H1 (cell line): ENCODE measurements around the gene HBEGF.

Experiments used
- CTCF ChIP-seq, 3 experiments: IDR thresholded peaks; 1 replicate in 2 of 3; 2 replicates in 1 of 3; pipeline versions ENCODE4 v1.5.1 to v1.6.1; 2011; ENCODE audit warnings: low read length in 3 of 3, mild to moderate bottlenecking in 3 of 3, inconsistent platforms in 2 of 3, low read depth in 1 of 3, moderate library complexity in 1 of 3; ENCODE audit not compliant: insufficient read depth in 1 of 3; ENCODE audit errors: control extremely low read depth in 1 of 3
- POLR2AphosphoS5 ChIP-seq: IDR thresholded peaks from 2 replicates; pipeline ENCODE4 v1.6.1; 2011; ENCODE audit warnings: low read depth, low read length

- TF ChIP-seq CTCF (IDR thresholded peaks at IDR 0.05; ENCODE audit: control extremely low read depth in 1 of 3, insufficient read depth in 1 of 3, low read depth in 1 of 3, low read length in 3 of 3) (no peak), POLR2AphosphoS5 (no peak)
These were observed 33.6 kb downstream of the HBEGF start for GRCh38 chr5:140312791-140313189.
